ENCODE measurements around the gene TEF. TPM values are rescaled to one million over a fixed set of nuclear protein-coding genes. Genes with fewer than 3 reads are reported as not detected.
A peak's percentile ranks its signal among the peaks of the same experiment; 100 is the strongest.

TEF gene
- total RNA-seq, result 12.5 TPM

DNA sequence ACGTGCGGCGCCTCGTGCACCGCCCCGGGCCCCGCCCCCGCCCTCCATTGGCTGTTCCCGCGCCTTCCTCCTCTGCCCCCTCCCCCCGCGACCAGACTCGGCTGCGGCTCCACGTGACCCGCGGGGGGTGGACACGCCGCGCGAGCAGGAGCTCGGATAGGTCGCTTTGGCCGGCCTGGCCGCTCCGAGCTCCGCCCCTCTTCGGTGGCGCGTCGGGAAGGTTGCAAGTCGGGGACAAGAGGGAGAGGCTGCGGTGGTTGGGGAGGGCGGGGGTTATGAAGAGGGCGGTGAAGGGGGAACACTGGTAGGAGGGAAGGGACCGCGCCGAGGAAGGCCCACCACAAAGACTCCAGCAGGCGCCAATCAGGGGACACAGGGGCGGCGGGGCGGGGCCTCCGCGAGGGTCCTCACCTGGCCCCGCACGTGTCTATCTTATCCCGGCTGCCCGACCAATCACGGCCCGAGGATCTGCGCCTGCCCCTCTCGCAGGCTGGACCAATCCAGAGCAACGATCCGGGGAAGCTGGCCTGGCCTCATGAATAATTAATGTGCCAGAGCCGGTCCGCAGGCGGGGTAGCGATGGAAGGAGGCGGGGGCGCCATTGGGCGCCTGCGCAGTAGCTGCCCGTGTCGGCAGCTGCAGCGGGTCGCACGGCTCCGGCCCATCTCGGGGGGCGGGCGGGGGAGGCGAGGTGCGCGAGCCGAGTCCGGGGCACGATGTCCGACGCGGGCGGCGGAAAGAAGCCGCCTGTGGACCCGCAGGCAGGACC, at the start of gene TEF:
Gene TEF, plus strand, starts transcription at position 614 of the 769 bp plus-strand sequence. Its CDS starts 103 bp downstream, at position 717.
- peak within 1 kb of the TSS; percentile 80 to 86 (median 84) for H3K4me3 ChIP-seq (ENCODE audit: low read length in 3 of 3)

DNA sequence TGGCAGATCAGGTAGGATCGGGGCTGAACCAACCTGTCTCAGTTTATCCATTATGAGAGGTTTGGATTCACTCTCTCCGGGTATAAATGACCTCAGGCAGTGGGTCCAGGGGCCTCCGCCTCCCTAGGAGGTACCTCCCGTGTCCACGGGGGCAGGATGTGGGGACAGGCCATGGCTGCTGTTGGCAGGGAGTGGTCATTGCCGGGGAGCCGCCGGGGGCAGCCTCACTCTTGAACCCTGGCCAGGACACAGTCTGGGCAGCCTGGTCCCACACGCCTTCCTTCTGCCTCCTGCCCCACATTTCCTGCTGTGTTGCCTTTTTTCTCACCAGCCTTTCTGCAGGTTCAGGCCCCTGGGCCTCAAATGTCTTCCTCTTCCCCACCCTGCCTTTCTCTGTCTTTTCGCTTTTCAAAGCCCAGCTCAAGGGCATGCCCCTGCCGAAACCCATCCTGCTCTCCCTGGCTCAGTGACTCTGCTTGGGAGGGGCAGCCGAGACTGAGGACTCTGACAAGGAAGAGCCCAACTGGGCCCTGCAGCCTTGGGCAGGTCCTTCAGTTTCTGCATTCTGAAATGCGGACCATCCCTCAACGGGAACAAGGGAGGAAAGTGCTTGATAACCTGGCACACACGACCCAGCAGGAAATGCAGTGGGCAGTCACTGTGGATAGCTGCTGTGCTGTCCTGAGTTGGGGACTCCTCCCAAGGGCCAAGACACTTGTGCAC, 49.4 kb upstream of the TEF start:
- Histone ChIP-seq H3K4me1 (ENCODE audit: control insufficient read depth in 3 of 3, insufficient read depth in 3 of 3, low read length in 3 of 3) (peaks cover 4 to 24% (median 14%) of the 10 kb centered on the region in 3 donors), H3K36me3 (ENCODE audit: control insufficient read depth in 3 of 3, insufficient read depth in 3 of 3, low read length in 3 of 3) (peaks cover 49 to 52% (median 51%) of the 10 kb centered on the region in 3 donors), H3K27ac (ENCODE audit: low read depth, low read length) (no peak overlapping the region), H3K4me3 (ENCODE audit: low read length in 3 of 3) (no peak overlapping the region), H3K27me3 (ENCODE audit: control insufficient read depth in 3 of 3, insufficient read depth in 3 of 3, low read length in 3 of 3) (no peaks in the 10 kb centered on the region), H3K9ac (ENCODE audit: low read depth in 1 of 3, low read length in 3 of 3) (no peak overlapping the region), H3K9me3 (ENCODE audit: control insufficient read depth in 3 of 3, low read length in 3 of 3) (no peaks in the 10 kb centered on the region)

More for the DNA sequence above, at the start of gene TEF:
- Histone ChIP-seq H3K36me3 (ENCODE audit: control insufficient read depth in 3 of 3, insufficient read depth in 3 of 3, low read length in 3 of 3) (peaks cover 0 to 3% (median 0%) of the 10 kb centered on the region in 3 donors), H3K27me3 (ENCODE audit: control insufficient read depth in 3 of 3, insufficient read depth in 3 of 3, low read length in 3 of 3) (no peaks in the 10 kb centered on the region), H3K27ac (ENCODE audit: low read depth, low read length) (peak within 1 kb of the TSS; percentile 95), H3K4me1 (ENCODE audit: control insufficient read depth in 3 of 3, insufficient read depth in 3 of 3, low read length in 3 of 3) (peaks cover 25 to 29% (median 26%) of the 10 kb centered on the region in 3 donors), H3K9me3 (ENCODE audit: control insufficient read depth in 3 of 3, low read length in 3 of 3) (no peaks in the 10 kb centered on the region), H3K9ac (ENCODE audit: low read depth in 1 of 3, low read length in 3 of 3) (peak within 1 kb of the TSS; percentile 78 to 86 (median 79))

GRCh38 chr22:41333806-41334205, 47.9 kb upstream of the TEF start:
- H3K36me3 ChIP-seq (ENCODE audit: control insufficient read depth in 3 of 3, insufficient read depth in 3 of 3, low read length in 3 of 3), result peaks cover 47 to 51% (median 50%) of the 10 kb centered on the region in 3 donors

DNA sequence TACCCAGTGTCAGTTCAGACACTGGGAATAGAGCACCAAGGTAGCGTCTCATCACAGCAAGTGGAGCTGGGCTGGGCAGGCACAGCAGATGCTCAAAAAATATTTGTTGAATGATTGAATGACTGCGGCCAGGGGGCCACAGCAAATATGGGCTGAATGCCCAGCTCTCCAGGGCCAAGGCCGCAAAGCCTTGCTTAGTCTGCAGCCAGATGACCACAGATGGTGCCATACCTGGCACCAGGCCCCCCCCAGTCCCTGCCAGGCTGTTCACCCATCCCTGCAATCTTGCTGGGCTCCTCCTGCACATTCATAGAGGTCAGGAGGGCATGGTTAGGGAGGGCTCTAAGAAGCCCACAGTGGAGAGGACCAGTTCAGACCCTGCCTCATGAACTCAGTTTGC, 47.5 kb upstream of the TEF start:
- Histone ChIP-seq H3K36me3 (ENCODE audit: control insufficient read depth in 3 of 3, insufficient read depth in 3 of 3, low read length in 3 of 3) (peaks cover 47 to 55% (median 54%) of the 10 kb centered on the region in 3 donors), H3K9me3 (ENCODE audit: control insufficient read depth in 3 of 3, low read length in 3 of 3) (no peaks in the 10 kb centered on the region), H3K27me3 (ENCODE audit: control insufficient read depth in 3 of 3, insufficient read depth in 3 of 3, low read length in 3 of 3) (no peaks in the 10 kb centered on the region), H3K9ac (ENCODE audit: low read depth in 1 of 3, low read length in 3 of 3) (no peak overlapping the region), H3K27ac (ENCODE audit: low read depth, low read length) (no peak overlapping the region), H3K4me3 (ENCODE audit: low read length in 3 of 3) (no peak overlapping the region), H3K4me1 (ENCODE audit: control insufficient read depth in 3 of 3, insufficient read depth in 3 of 3, low read length in 3 of 3) (peaks cover 3 to 14% (median 6%) of the 10 kb centered on the region in 3 donors)

More at GRCh38 chr22:41333806-41334205, 47.9 kb upstream of the TEF start:
- no peak overlapping the region for H3K27ac ChIP-seq (ENCODE audit: low read depth, low read length)
- peaks cover 3 to 14% (median 6%) of the 10 kb centered on the region in 3 donors for H3K4me1 ChIP-seq (ENCODE audit: control insufficient read depth in 3 of 3, insufficient read depth in 3 of 3, low read length in 3 of 3)
- H3K4me3 ChIP-seq (ENCODE audit: low read length in 3 of 3), result no peak overlapping the region
- no peaks in the 10 kb centered on the region for H3K9me3 ChIP-seq (ENCODE audit: control insufficient read depth in 3 of 3, low read length in 3 of 3)
- H3K27me3 ChIP-seq (ENCODE audit: control insufficient read depth in 3 of 3, insufficient read depth in 3 of 3, low read length in 3 of 3), result no peaks in the 10 kb centered on the region
- no peak overlapping the region for H3K9ac ChIP-seq (ENCODE audit: low read depth in 1 of 3, low read length in 3 of 3)

DNA sequence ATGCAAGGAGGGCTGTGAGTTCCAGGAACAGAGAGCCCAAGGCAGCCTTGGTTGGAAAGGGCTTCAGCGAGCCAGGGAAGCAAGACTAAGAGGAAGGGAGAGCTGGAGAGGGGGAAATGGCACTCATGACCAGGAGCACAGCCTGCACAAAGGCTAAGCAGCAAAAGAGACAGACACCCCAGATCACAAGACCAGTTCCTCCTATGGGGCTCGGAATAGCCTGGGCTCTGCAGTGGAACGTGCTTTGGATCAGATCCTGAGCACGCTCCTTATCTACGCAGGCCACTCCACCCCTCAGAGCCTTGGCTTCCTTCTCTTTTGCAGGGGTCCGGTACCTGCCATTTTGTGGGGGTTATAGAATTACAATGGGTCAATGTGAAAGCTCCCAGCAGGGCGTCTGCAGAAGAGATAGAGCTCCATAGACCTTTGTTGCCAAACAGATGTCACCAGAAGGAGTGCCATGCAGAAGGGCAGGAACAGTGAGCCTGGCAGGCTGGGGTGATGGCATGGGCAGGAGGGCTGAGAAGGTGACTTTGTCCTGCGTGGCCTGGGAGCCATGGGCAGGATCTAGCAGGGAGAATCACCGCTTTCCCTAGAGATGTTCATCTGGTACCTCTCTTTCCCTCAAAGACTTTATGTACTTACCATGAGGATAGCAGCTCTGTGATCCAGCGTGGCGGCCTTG, 46.6 kb upstream of the TEF start:
- Histone ChIP-seq H3K27ac (ENCODE audit: low read depth, low read length) (no peak overlapping the region), H3K4me3 (ENCODE audit: low read length in 3 of 3) (no peak overlapping the region), H3K4me1 (ENCODE audit: control insufficient read depth in 3 of 3, insufficient read depth in 3 of 3, low read length in 3 of 3) (peaks cover 3 to 14% (median 6%) of the 10 kb centered on the region in 3 donors), H3K9me3 (ENCODE audit: control insufficient read depth in 3 of 3, low read length in 3 of 3) (no peaks in the 10 kb centered on the region), H3K9ac (ENCODE audit: low read depth in 1 of 3, low read length in 3 of 3) (no peak overlapping the region), H3K36me3 (ENCODE audit: control insufficient read depth in 3 of 3, insufficient read depth in 3 of 3, low read length in 3 of 3) (peaks cover 47 to 56% (median 51%) of the 10 kb centered on the region in 3 donors), H3K27me3 (ENCODE audit: control insufficient read depth in 3 of 3, insufficient read depth in 3 of 3, low read length in 3 of 3) (no peaks in the 10 kb centered on the region)

GRCh38 chr22:41338614-41339212, 43.0 kb upstream of the TEF start:
- no peak overlapping the region for H3K4me3 ChIP-seq (ENCODE audit: low read length in 3 of 3)
- H3K9me3 ChIP-seq (ENCODE audit: control insufficient read depth in 3 of 3, low read length in 3 of 3), result no peaks in the 10 kb centered on the region
- H3K27me3 ChIP-seq (ENCODE audit: control insufficient read depth in 3 of 3, insufficient read depth in 3 of 3, low read length in 3 of 3), result no peaks in the 10 kb centered on the region
- H3K27ac ChIP-seq (ENCODE audit: low read depth, low read length), result no peak overlapping the region
- H3K9ac ChIP-seq (ENCODE audit: low read depth in 1 of 3, low read length in 3 of 3), result no peak overlapping the region
- H3K36me3 ChIP-seq (ENCODE audit: control insufficient read depth in 3 of 3, insufficient read depth in 3 of 3, low read length in 3 of 3), result peaks cover 52 to 60% (median 55%) of the 10 kb centered on the region in 3 donors
- H3K4me1 ChIP-seq (ENCODE audit: control insufficient read depth in 3 of 3, insufficient read depth in 3 of 3, low read length in 3 of 3), result peaks cover 3 to 13% (median 8%) of the 10 kb centered on the region in 3 donors

DNA sequence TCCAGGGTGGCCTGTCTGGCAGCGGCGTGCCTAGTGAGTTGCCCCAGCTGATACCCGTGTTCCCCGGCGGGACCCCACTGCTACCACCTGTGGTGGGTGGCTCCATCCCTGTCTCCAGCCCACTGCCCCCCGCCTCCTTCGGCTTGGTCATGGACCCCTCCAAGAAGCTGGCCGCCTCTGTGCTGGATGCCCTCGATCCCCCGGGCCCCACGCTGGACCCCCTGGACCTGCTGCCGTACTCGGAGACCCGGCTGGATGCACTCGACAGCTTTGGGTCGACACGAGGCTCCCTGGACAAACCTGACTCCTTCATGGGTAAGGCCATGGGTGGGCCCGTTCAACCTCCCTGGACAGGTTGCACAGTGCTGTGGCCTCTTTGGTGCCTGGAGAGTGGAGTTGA, 41.9 kb upstream of the TEF start:
- H3K27me3 ChIP-seq (ENCODE audit: control insufficient read depth in 3 of 3, insufficient read depth in 3 of 3, low read length in 3 of 3), result no peaks in the 10 kb centered on the region
- peaks cover 54 to 60% (median 58%) of the 10 kb centered on the region in 3 donors for H3K36me3 ChIP-seq (ENCODE audit: control insufficient read depth in 3 of 3, insufficient read depth in 3 of 3, low read length in 3 of 3)

DNA sequence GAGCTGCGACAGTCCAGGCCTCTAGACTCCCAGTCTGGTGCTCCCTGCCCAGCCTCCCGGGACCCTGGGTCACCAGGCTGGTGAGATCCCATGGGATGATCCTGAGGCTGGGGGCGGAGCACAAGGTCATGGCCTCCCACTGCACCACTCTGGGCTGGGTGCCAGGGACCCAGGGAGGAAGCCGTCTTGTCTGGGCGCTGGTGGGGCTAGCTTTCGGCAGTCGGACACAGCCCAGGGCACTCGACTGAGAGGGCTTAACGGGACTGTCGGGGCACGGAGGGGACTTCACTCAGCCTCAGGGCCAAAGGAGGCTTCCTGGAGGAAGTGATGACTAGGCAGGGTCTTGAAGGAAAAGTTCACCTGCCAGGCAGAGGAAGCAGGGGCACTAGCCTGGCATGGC, 41.4 kb upstream of the TEF start:
- Histone ChIP-seq H3K9me3 (ENCODE audit: control insufficient read depth in 3 of 3, low read length in 3 of 3) (no peaks in the 10 kb centered on the region), H3K36me3 (ENCODE audit: control insufficient read depth in 3 of 3, insufficient read depth in 3 of 3, low read length in 3 of 3) (peaks cover 52 to 58% (median 56%) of the 10 kb centered on the region in 3 donors)

More for the DNA sequence above, 41.9 kb upstream of the TEF start:
- Histone ChIP-seq H3K4me3 (ENCODE audit: low read length in 3 of 3) (no peak overlapping the region), H3K4me1 (ENCODE audit: control insufficient read depth in 3 of 3, insufficient read depth in 3 of 3, low read length in 3 of 3) (peaks cover 0 to 2% (median 2%) of the 10 kb centered on the region in 3 donors), H3K9ac (ENCODE audit: low read depth in 1 of 3, low read length in 3 of 3) (no peak overlapping the region), H3K9me3 (ENCODE audit: control insufficient read depth in 3 of 3, low read length in 3 of 3) (no peaks in the 10 kb centered on the region), H3K27ac (ENCODE audit: low read depth, low read length) (no peak overlapping the region)

GRCh38 chr22:41341012-41341411, 40.7 kb upstream of the TEF start:
- peaks cover 0 to 2% (median 0%) of the 10 kb centered on the region in 3 donors for H3K4me1 ChIP-seq (ENCODE audit: control insufficient read depth in 3 of 3, insufficient read depth in 3 of 3, low read length in 3 of 3)
- H3K9ac ChIP-seq (ENCODE audit: low read depth in 1 of 3, low read length in 3 of 3), result no peak overlapping the region
- no peak overlapping the region for H3K27ac ChIP-seq (ENCODE audit: low read depth, low read length)
- H3K9me3 ChIP-seq (ENCODE audit: control insufficient read depth in 3 of 3, low read length in 3 of 3), result no peaks in the 10 kb centered on the region
- no peaks in the 10 kb centered on the region for H3K27me3 ChIP-seq (ENCODE audit: control insufficient read depth in 3 of 3, insufficient read depth in 3 of 3, low read length in 3 of 3)
- H3K36me3 ChIP-seq (ENCODE audit: control insufficient read depth in 3 of 3, insufficient read depth in 3 of 3, low read length in 3 of 3), result peaks cover 54 to 61% (median 55%) of the 10 kb centered on the region in 3 donors
- H3K4me3 ChIP-seq (ENCODE audit: low read length in 3 of 3), result no peak overlapping the region

More for the DNA sequence above, 41.4 kb upstream of the TEF start:
- Histone ChIP-seq H3K27me3 (ENCODE audit: control insufficient read depth in 3 of 3, insufficient read depth in 3 of 3, low read length in 3 of 3) (no peaks in the 10 kb centered on the region), H3K27ac (ENCODE audit: low read depth, low read length) (no peak overlapping the region), H3K4me1 (ENCODE audit: control insufficient read depth in 3 of 3, insufficient read depth in 3 of 3, low read length in 3 of 3) (peaks cover 0 to 2% (median 0%) of the 10 kb centered on the region in 3 donors), H3K9ac (ENCODE audit: low read depth in 1 of 3, low read length in 3 of 3) (no peak overlapping the region), H3K4me3 (ENCODE audit: low read length in 3 of 3) (no peak overlapping the region)
